Measurements from ENCODE around the gene SLC25A4.

DNA sequence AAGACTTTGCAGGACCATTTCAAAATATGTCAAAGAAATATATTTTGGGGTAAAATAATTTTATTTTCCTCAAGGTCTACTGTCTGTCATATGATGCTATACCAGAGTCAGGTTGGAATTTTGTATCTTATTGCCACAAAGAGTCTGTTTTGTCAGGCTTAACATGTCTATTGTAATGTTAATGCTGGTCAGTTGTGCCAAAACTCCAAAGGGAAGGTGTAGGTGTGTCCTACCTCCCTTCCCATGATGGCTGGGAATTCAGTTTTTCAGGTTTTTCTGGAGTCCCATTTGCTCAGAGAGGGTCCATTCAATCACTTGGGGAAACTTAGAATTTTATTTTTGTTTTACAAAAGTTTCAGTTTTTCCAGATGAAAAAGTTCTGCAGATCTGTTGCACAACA, 33.3 kb upstream of the SLC25A4 start:
- no peak for TF ChIP-seq SP1 (CRISPR knock-in tag; conservative IDR thresholded peaks at IDR 0.05)
- TF ChIP-seq, protein P1, sequence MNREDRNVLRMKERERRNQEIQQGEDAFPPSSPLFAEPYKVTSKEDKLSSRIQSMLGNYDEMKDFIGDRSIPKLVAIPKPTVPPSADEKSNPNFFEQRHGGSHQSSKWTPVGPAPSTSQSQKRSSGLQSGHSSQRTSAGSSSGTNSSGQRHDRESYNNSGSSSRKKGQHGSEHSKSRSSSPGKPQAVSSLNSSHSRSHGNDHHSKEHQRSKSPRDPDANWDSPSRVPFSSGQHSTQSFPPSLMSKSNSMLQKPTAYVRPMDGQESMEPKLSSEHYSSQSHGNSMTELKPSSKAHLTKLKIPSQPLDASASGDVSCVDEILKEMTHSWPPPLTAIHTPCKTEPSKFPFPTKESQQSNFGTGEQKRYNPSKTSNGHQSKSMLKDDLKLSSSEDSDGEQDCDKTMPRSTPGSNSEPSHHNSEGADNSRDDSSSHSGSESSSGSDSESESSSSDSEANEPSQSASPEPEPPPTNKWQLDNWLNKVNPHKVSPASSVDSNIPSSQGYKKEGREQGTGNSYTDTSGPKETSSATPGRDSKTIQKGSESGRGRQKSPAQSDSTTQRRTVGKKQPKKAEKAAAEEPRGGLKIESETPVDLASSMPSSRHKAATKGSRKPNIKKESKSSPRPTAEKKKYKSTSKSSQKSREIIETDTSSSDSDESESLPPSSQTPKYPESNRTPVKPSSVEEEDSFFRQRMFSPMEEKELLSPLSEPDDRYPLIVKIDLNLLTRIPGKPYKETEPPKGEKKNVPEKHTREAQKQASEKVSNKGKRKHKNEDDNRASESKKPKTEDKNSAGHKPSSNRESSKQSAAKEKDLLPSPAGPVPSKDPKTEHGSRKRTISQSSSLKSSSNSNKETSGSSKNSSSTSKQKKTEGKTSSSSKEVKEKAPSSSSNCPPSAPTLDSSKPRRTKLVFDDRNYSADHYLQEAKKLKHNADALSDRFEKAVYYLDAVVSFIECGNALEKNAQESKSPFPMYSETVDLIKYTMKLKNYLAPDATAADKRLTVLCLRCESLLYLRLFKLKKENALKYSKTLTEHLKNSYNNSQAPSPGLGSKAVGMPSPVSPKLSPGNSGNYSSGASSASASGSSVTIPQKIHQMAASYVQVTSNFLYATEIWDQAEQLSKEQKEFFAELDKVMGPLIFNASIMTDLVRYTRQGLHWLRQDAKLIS (CRISPR knock-in tag; IDR thresholded peaks at IDR 0.05; ENCODE audit: borderline replicate concordance): no peak
- TF ChIP-seq, protein P2, sequence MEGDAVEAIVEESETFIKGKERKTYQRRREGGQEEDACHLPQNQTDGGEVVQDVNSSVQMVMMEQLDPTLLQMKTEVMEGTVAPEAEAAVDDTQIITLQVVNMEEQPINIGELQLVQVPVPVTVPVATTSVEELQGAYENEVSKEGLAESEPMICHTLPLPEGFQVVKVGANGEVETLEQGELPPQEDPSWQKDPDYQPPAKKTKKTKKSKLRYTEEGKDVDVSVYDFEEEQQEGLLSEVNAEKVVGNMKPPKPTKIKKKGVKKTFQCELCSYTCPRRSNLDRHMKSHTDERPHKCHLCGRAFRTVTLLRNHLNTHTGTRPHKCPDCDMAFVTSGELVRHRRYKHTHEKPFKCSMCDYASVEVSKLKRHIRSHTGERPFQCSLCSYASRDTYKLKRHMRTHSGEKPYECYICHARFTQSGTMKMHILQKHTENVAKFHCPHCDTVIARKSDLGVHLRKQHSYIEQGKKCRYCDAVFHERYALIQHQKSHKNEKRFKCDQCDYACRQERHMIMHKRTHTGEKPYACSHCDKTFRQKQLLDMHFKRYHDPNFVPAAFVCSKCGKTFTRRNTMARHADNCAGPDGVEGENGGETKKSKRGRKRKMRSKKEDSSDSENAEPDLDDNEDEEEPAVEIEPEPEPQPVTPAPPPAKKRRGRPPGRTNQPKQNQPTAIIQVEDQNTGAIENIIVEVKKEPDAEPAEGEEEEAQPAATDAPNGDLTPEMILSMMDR (IDR thresholded peaks at IDR 0.05): no peak
- no peak for TF ChIP-seq FOXP1 (CRISPR knock-in tag; IDR thresholded peaks at IDR 0.05; ENCODE audit: borderline replicate concordance)
- TF ChIP-seq, protein P3, sequence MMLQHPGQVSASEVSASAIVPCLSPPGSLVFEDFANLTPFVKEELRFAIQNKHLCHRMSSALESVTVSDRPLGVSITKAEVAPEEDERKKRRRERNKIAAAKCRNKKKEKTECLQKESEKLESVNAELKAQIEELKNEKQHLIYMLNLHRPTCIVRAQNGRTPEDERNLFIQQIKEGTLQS (CRISPR knock-in tag; conservative IDR thresholded peaks at IDR 0.05): no peak
- TF ChIP-seq CBFB (CRISPR knock-in tag; IDR thresholded peaks at IDR 0.05; ENCODE audit: low read depth): no peak
- no peak for TF ChIP-seq CREB1 (CRISPR knock-in tag; IDR thresholded peaks at IDR 0.05)

Measured in WTC11 (cell line).